Measurements from ENCODE around the gene ZNF79. TPM values are rescaled to one million over a fixed set of nuclear protein-coding genes. Genes with fewer than 3 reads are reported as not detected.

The ZNF79 gene
- total and polyA plus RNA-seq, 2 experiments from 2014 or later = 4.2 to 6.9 TPM

DNA sequence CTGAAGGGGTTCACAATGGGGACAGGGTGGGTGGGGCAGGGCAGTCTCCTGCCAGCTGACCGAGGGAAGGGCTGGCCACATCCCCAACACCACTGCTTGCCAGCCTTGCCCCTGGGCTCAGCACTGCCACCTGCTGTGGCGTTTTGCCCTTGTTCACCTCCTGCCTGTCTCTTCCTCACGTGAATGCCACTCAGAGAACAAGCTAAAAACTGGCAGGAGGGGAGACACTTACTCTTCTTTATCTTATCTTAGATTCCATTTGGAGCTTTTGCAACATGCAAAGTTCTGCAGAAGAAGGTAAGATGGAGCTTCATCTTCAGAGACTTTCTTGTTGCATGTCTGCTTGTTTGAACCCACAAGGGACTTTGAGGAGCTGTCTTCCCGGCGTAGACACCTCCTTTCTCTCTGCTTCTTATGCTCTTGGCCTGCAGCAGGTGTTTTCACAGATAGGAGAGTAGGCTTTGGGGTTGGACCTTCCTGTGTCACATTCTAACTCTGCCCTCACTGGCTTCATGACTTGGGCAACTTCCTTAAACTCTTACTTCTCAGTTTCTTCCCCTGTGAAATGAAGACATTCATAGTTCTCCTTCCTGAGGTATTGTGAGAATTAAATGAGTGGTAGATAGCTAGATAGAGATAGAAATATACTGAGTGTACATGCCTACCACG lies 31.3 kb downstream of the ZNF79 start:
- Histone ChIP-seq H3K9me2 (ENCODE audit: insufficient read depth) (no peaks in the 10 kb centered on the region), H3K9me3 (ENCODE audit: low read depth) (no peaks in the 10 kb centered on the region), H3F3A (ENCODE audit: insufficient read depth) (peaks cover 1% of the 10 kb centered on the region), H3K27ac (no peak overlapping the region), H2AFZ (no peak overlapping the region), H3K4me2 (ENCODE audit: unreplicated experiment) (no peak overlapping the region), H3K4me3 (no peak overlapping the region), H3K27me3 (replicated peaks; ENCODE audit: insufficient read depth) (no peaks in the 10 kb centered on the region), H3K9ac (no peak overlapping the region), H3K36me3 (ENCODE audit: low read depth) (0 out of 2 replicates have a peak, but pooled peaks cover 8% of the 10 kb centered on the region), H3K4me1 (ENCODE audit: insufficient read depth) (0 out of 2 replicates have a peak, but pooled peaks cover 3% of the 10 kb centered on the region), H3K79me2 (ENCODE audit: insufficient read depth) (peaks cover 23% of the 10 kb centered on the region), H4K20me1 (ENCODE audit: insufficient read depth) (no peaks in the 10 kb centered on the region; the same call in 1 of the 2 replicates)
- 81 to 87% methylated on average over 6 of the region's 6 CpGs for WGBS, 2 experiments (ENCODE audit: low coverage in 1 of 2, low lambda C conversion rate in 2 of 2, missing lambda C conversion rate in 2 of 2)
- in situ Hi-C loops (cut with MboI) = no loop called here
- no peak for TF ChIP-seq EZH2 (IDR thresholded peaks at IDR 0.05; ENCODE audit: insufficient read depth, poor library complexity, severe bottlenecking)
- no peak for TF ChIP-seq EZH2phosphoT487 (IDR thresholded peaks at IDR 0.05; ENCODE audit: insufficient read depth, low read depth)
- DNase-seq = peak; percentile 28

DNA sequence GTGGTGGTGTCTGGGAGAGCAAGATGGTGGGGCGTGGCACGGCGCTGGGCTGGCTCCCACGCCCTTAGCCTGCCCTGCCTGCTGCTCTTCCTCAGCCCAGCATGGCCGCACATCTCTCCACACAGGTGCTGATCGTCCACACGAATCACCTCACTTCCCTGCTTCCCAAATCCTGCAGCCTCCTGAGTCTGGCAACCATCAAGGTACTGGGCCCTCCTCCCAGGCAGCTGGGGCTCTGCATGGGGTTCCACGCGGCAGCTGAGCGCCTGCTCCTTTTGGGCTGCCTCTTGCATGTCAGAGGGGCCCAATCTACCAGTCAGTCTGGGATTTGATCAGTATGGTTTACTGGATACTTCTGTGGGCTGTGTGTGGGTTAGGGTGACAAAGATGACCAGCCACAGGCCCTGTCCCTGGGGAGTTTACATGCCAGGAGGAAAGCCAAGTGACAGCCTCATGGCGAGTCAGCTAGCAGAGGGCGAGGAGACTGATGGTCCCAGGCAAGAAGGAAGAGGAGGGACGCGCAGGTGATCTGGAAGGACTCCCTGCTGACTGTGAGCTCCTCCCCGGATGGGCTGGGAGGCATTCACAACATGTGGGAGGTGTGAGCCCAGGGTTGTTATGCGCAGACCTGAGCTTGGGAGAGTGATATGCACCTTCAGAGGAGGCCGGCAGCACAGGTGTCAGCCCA lies 33.2 kb downstream of the ZNF79 start:
- Histone ChIP-seq H3K4me3 (no peak overlapping the region), H3K9me3 (ENCODE audit: low read depth) (no peaks in the 10 kb centered on the region), H3K4me1 (ENCODE audit: insufficient read depth) (0 out of 2 replicates have a peak, but pooled peaks cover 2% of the 10 kb centered on the region), H3K27me3 (replicated peaks; ENCODE audit: insufficient read depth) (no peaks in the 10 kb centered on the region), H3F3A (ENCODE audit: insufficient read depth) (no peaks in the 10 kb centered on the region), H3K9ac (no peak overlapping the region), H3K4me2 (ENCODE audit: unreplicated experiment) (no peak overlapping the region), H3K79me2 (ENCODE audit: insufficient read depth) (peaks cover 8% of the 10 kb centered on the region), H3K36me3 (ENCODE audit: low read depth) (0 out of 2 replicates have a peak, but pooled peaks cover 9% of the 10 kb centered on the region), H4K20me1 (ENCODE audit: insufficient read depth) (no peaks in the 10 kb centered on the region), H2AFZ (no peak overlapping the region), H3K27ac (no peak overlapping the region), H3K9me2 (ENCODE audit: insufficient read depth) (no peaks in the 10 kb centered on the region)
- in situ Hi-C loops (cut with MboI) = no loop called here
- DNase-seq = no peak
- TF ChIP-seq EZH2 (IDR thresholded peaks at IDR 0.05; ENCODE audit: insufficient read depth, poor library complexity, severe bottlenecking) (no peak), EZH2phosphoT487 (IDR thresholded peaks at IDR 0.05; ENCODE audit: insufficient read depth, low read depth) (no peak)
- WGBS, 2 experiments (ENCODE audit: low coverage in 1 of 2, low lambda C conversion rate in 2 of 2, missing lambda C conversion rate in 2 of 2) = 79% methylated on average over 14 to 17 of the region's 17 CpGs

DNA sequence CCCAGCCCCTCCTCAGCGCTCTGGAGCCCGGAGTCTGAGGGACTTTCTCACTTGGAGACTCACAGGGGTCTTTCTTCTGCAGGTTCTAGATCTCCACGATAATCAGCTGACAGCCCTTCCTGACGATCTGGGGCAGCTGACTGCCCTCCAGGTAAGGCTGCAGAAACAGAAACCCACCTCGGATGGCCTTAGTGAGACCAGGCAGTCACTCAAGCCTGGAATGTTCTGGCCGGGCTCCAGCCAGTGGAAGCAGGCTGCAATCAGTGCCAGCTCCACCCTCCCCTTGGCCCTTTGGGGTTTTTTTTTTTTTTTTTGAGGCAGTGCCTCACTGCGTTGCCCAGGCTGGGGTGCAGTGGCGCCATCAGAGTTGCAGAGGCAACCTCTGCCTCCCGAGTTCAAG lies 34.7 kb downstream of the ZNF79 start:
- Histone ChIP-seq H3K36me3 (ENCODE audit: low read depth) (0 out of 2 replicates have a peak, but pooled peaks cover 14% of the 10 kb centered on the region), H3K9me2 (ENCODE audit: insufficient read depth) (no peaks in the 10 kb centered on the region), H3K4me2 (ENCODE audit: unreplicated experiment) (no peak overlapping the region), H3K4me3 (no peak overlapping the region), H3K4me1 (ENCODE audit: insufficient read depth) (no peaks in the 10 kb centered on the region), H3K9ac (no peak overlapping the region), H3F3A (ENCODE audit: insufficient read depth) (no peaks in the 10 kb centered on the region), H3K27me3 (replicated peaks; ENCODE audit: insufficient read depth) (no peaks in the 10 kb centered on the region), H2AFZ (no peak overlapping the region), H3K9me3 (ENCODE audit: low read depth) (no peaks in the 10 kb centered on the region), H4K20me1 (ENCODE audit: insufficient read depth) (no peaks in the 10 kb centered on the region), H3K27ac (no peak overlapping the region), H3K79me2 (ENCODE audit: insufficient read depth) (no peaks in the 10 kb centered on the region)
- TF ChIP-seq EZH2phosphoT487 (IDR thresholded peaks at IDR 0.05; ENCODE audit: insufficient read depth, low read depth) = no peak
- no peak for TF ChIP-seq EZH2 (IDR thresholded peaks at IDR 0.05; ENCODE audit: insufficient read depth, poor library complexity, severe bottlenecking)
- DNase-seq = no peak
- in situ Hi-C loops (cut with MboI) = no loop called here
- WGBS, 2 experiments (ENCODE audit: low coverage in 1 of 2, low lambda C conversion rate in 2 of 2, missing lambda C conversion rate in 2 of 2) = 70 to 80% methylated on average over 9 of the region's 9 CpGs

DNA sequence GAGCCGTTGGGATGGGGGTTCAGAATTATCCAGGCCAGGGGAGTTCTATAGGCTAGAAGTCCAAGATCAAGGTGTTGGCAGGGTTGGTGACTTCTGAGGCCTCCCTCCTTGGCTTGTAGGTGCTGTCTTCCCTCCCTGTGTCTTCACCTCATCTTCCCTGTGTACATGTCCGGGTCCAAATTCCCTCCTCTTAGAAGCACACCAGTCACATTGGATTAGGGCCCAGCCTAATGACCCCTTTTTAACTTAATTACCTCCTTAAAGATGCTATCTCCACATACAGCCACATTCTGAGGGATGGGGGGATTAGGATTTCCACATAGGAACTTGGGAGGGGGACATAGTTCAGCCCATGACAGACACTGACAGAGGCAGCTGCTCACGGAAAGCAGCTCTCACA lies 39.2 kb downstream of the ZNF79 start:
- Histone ChIP-seq H3K4me1 (ENCODE audit: insufficient read depth) (no peaks in the 10 kb centered on the region), H3K9ac (no peak overlapping the region), H4K20me1 (ENCODE audit: insufficient read depth) (no peaks in the 10 kb centered on the region), H3K9me2 (ENCODE audit: insufficient read depth) (no peaks in the 10 kb centered on the region), H3F3A (ENCODE audit: insufficient read depth) (no peaks in the 10 kb centered on the region), H3K27ac (peak overlapping the region; percentile 30; the same call in 1 of the 2 replicates), H2AFZ (no peak overlapping the region), H3K4me3 (no peak overlapping the region), H3K36me3 (ENCODE audit: low read depth) (0 out of 2 replicates have a peak, but pooled peaks cover 14% of the 10 kb centered on the region), H3K79me2 (ENCODE audit: insufficient read depth) (no peaks in the 10 kb centered on the region), H3K4me2 (ENCODE audit: unreplicated experiment) (no peak overlapping the region), H3K9me3 (ENCODE audit: low read depth) (no peaks in the 10 kb centered on the region), H3K27me3 (replicated peaks; ENCODE audit: insufficient read depth) (no peaks in the 10 kb centered on the region)
- DNase-seq = no peak
- in situ Hi-C loops (cut with MboI) = no loop called here
- TF ChIP-seq EZH2phosphoT487 (IDR thresholded peaks at IDR 0.05; ENCODE audit: insufficient read depth, low read depth) (no peak), EZH2 (IDR thresholded peaks at IDR 0.05; ENCODE audit: insufficient read depth, poor library complexity, severe bottlenecking) (no peak)
- WGBS, 2 experiments (ENCODE audit: low coverage in 1 of 2, low lambda C conversion rate in 2 of 2, missing lambda C conversion rate in 2 of 2) = 95 to 98% methylated on average over 3 of the region's 3 CpGs
